Mesendoderm (in vitro differentiated cells): Measurements from ENCODE around the gene TMEM244. TPM values are rescaled to one million over a fixed set of nuclear protein-coding genes. Genes with fewer than 3 reads are reported as not detected.

Experiments used
- DNase-seq: peaks from one replicate; pipeline ENCODE4 v3.0.0; 2013
- H2AK5ac ChIP-seq: 2 replicates; pipeline ENCODE4 v1.6.1; 2013; ENCODE audit warnings: low read length, inconsistent platforms
- H2BK120ac ChIP-seq: 2 replicates; pipeline ENCODE4 v1.6.1; 2013; ENCODE audit warnings: low read depth, mild to moderate bottlenecking, low read length, moderate library complexity, mixed read lengths
- H2BK15ac ChIP-seq: replicated peaks from 2 replicates; pipeline ENCODE4 v1.6.1; 2013; ENCODE audit warnings: low read depth, mild to moderate bottlenecking, moderate library complexity
- H2BK5ac ChIP-seq: 2 replicates; pipeline ENCODE4 v1.6.1; 2013; ENCODE audit warnings: low read length, inconsistent platforms
- H3K18ac ChIP-seq: 2 replicates; pipeline ENCODE4 v1.6.1; 2013; ENCODE audit warnings: mild to moderate bottlenecking, low read length, mixed read lengths
- H3K23ac ChIP-seq: one replicate; pipeline ENCODE4 v1.6.1; 2013; ENCODE audit warnings: low read length
- H3K27ac ChIP-seq: 2 replicates; pipeline ENCODE4 v1.5.1; 2013; ENCODE audit warnings: low read depth, mild to moderate bottlenecking, inconsistent platforms, low read length, moderate library complexity
- H3K27me3 ChIP-seq: 2 replicates; pipeline ENCODE4 v1.6.1; 2013; ENCODE audit warnings: low read length, control low read depth, mild to moderate bottlenecking, inconsistent platforms; ENCODE audit not compliant: insufficient read depth, poor library complexity
- H3K36me3 ChIP-seq: 2 replicates; pipeline ENCODE4 v1.6.1; 2013; ENCODE audit warnings: low read length, inconsistent platforms; ENCODE audit not compliant: control insufficient read depth, insufficient read depth
- H3K4ac ChIP-seq: one replicate; pipeline ENCODE4 v1.6.1; 2013; ENCODE audit warnings: low read depth, mild to moderate bottlenecking, low read length, moderate library complexity
- H3K4me1 ChIP-seq: 2 replicates; pipeline ENCODE4 v1.6.1; 2013; ENCODE audit warnings: low read depth, low read length, inconsistent platforms; ENCODE audit not compliant: control insufficient read depth
- H3K4me2 ChIP-seq: 2 replicates; pipeline ENCODE4 v1.6.1; 2013; ENCODE audit warnings: low read length
- H3K4me3 ChIP-seq: 2 replicates; pipeline ENCODE4 v1.5.1; 2013; ENCODE audit warnings: mild to moderate bottlenecking, low read length
- H3K56ac ChIP-seq: one replicate; pipeline ENCODE4 v1.6.1; 2013; ENCODE audit warnings: low read length
- H3K79me1 ChIP-seq: 2 replicates; pipeline ENCODE4 v1.6.1; 2013; ENCODE audit warnings: low read length, inconsistent platforms
- H3K79me2 ChIP-seq: 2 replicates; pipeline ENCODE4 v1.6.1; 2013; ENCODE audit warnings: mild to moderate bottlenecking, low read length; ENCODE audit not compliant: control insufficient read depth, insufficient read depth
- H3K9ac ChIP-seq: 2 replicates; pipeline ENCODE4 v1.6.1; 2013; ENCODE audit warnings: low read length, inconsistent platforms
- H4K5ac ChIP-seq: one replicate; pipeline ENCODE4 v1.6.1; 2013; ENCODE audit warnings: low read length
- H4K8ac ChIP-seq: one replicate; pipeline ENCODE4 v1.6.1; 2013; ENCODE audit warnings: low read depth, mild to moderate bottlenecking, control low read depth, low read length, moderate library complexity
- WGBS: extraction: QIAGEN DNeasy Blood & Tissue Kit; methylation state at CpG from one replicate; pipeline ENCODE4 v1.1.7; 2013; ENCODE audit warnings: low lambda C conversion rate, missing lambda C conversion rate; ENCODE audit not compliant: insufficient coverage; ENCODE audit errors: extremely low coverage; 5-methylcytosine and 5-hydroxymethylcytosine counted together
- small RNA-seq: library from polyadenylated mRNA; stranded (forward); fragments of <200 nt; extraction: miRNeasy Mini kit (QIAGEN cat#:217004); gene quantifications from one replicate; pipeline ENCODE3, GENCODE V24; 2013; ENCODE audit not compliant: insufficient read depth

Gene TMEM244

DNA sequence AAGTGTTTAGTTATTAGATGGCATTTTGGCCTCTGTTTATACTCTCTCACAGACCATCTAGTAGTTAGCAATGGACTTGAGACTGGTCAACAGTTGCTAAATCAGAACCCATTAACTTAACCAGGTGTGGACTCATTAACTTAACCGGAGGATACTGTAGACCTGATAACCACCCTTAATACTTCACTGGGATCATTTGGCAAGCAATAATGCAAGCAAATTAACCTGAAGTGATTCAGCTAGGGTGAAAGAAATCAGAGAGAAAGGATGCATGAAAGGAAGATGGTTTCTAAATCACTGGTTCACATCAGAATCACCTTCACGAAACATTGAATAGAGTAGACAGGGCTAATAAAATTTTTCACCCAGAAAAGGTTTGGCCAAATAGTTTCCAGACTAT is 73.3 kb downstream of the TMEM244 start:
- no peak overlapping the region for H3K23ac ChIP-seq
- H4K8ac ChIP-seq = no peak overlapping the region
- H4K5ac ChIP-seq = no peak overlapping the region
- no peak overlapping the region for H3K4me3 ChIP-seq
- no peaks in the 10 kb centered on the region for H3K36me3 ChIP-seq
- H2BK120ac ChIP-seq = no peak overlapping the region
- no peak overlapping the region for H3K4ac ChIP-seq
- no peak overlapping the region for H2AK5ac ChIP-seq
- no peak overlapping the region for H2BK5ac ChIP-seq
- H3K27ac ChIP-seq = no peak overlapping the region
- no peak overlapping the region for H3K4me2 ChIP-seq
- no peaks in the 10 kb centered on the region for H3K4me1 ChIP-seq
- WGBS = no CpG with 5 or more reads among the region's 2 CpGs
- H3K18ac ChIP-seq = no peak overlapping the region
- no peak overlapping the region for H3K9ac ChIP-seq
- DNase-seq = no peak
- H2BK15ac ChIP-seq = no peak overlapping the region
- H3K79me1 ChIP-seq = no peaks in the 10 kb centered on the region
- H3K79me2 ChIP-seq = no peaks in the 10 kb centered on the region
- no peak overlapping the region for H3K56ac ChIP-seq
- H3K27me3 ChIP-seq = no peaks in the 10 kb centered on the region

DNA sequence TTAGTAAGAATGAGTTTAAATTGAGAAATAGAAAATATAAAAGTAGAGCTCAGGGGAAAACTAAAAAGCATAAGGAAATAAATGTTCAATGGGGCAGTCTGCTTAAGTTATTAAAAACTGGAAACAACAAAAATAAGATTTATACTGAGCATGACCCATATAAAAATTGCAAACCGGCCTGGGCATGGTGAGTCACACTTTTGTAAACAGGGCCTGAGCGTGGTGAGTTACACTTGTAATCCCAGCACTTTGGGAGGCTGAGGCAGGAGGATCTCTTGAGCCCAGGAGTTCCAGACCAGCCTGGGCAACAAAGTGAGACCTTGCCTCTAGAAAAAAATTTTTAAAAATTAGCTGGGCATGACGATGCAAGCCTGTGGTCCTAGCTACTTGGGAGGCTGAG is 74.6 kb downstream of the TMEM244 start:
- Histone ChIP-seq H3K18ac (no peak overlapping the region), H3K4me3 (no peak overlapping the region), H4K5ac (no peak overlapping the region), H3K36me3 (no peaks in the 10 kb centered on the region), H3K9ac (no peak overlapping the region), H2BK15ac (no peak overlapping the region), H2BK5ac (no peak overlapping the region), H4K8ac (no peak overlapping the region), H3K4me2 (no peak overlapping the region), H3K4me1 (no peaks in the 10 kb centered on the region), H3K79me1 (no peaks in the 10 kb centered on the region), H3K23ac (no peak overlapping the region), H3K79me2 (no peaks in the 10 kb centered on the region), H2BK120ac (no peak overlapping the region), H3K27ac (no peak overlapping the region), H3K4ac (no peak overlapping the region), H2AK5ac (no peak overlapping the region), H3K27me3 (no peaks in the 10 kb centered on the region), H3K56ac (no peak overlapping the region)
- no CpG with 5 or more reads among the region's 3 CpGs for WGBS
- no peak for DNase-seq

DNA sequence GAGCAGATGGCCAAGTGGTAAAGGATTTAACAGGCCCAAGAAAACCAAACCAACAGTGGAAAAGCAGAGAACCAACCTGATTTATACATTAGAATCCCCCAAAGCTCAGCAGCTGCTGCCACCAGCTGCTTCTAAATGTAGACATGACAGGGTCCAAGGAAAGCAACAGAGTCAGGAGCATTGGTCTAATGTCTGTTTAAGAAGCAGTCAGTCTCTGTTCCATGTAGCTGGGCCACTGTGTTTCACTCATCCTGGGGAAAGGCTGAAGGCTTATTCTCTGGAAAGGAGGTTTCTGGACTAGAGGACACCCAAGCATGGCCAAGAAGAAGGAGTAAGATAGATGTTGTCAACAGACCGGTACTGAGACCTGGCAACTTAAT is 75.4 kb downstream of the TMEM244 start:
- H3K23ac ChIP-seq = no peak overlapping the region
- no peaks in the 10 kb centered on the region for H3K27me3 ChIP-seq
- no peaks in the 10 kb centered on the region for H3K4me1 ChIP-seq
- no peak overlapping the region for H4K5ac ChIP-seq
- H3K79me1 ChIP-seq = no peaks in the 10 kb centered on the region
- no peak overlapping the region for H4K8ac ChIP-seq
- no peak overlapping the region for H3K27ac ChIP-seq
- no peaks in the 10 kb centered on the region for H3K79me2 ChIP-seq
- no peak overlapping the region for H3K4ac ChIP-seq
- no CpG with 5 or more reads among the region's 1 CpG for WGBS
- DNase-seq = no peak
- no peaks in the 10 kb centered on the region for H3K36me3 ChIP-seq
- H3K18ac ChIP-seq = no peak overlapping the region
- no peak overlapping the region for H2BK15ac ChIP-seq
- no peak overlapping the region for H2BK120ac ChIP-seq
- no peak overlapping the region for H3K56ac ChIP-seq
- H3K9ac ChIP-seq = no peak overlapping the region
- H3K4me3 ChIP-seq = no peak overlapping the region
- H2AK5ac ChIP-seq = no peak overlapping the region
- no peak overlapping the region for H2BK5ac ChIP-seq
- H3K4me2 ChIP-seq = no peak overlapping the region

DNA sequence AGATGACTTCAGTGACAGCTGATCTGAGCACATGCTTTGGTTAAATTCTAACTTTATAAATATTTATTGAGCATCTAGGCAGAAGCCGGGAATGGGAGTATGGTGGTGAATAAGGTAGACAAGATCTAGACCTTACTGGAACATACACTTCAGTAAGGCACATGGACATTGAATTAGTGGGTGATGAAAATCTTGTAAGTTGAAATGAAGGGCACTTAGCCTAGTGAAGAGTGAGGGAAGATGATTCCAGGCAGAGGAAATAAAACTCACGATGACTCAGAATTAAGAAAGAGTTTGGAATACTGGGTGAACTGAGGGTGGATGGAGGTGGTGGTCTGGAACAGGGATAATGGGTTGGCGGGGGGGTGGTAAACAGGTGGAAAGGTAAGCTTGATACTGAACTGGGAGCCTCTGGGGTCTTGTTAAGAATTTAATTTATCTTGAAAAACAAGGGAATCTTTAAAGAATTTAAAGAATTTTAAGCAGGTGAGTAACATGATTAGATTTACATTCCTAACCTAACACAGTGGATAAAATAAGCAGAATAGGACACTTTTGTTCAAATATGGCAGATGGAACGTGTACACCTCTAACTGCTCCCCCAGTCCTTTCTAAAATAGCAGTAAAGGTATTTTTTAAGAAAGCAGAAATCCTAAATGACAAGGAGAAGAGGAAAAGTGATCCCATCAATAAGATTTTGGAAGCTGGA is 75.9 kb downstream of the TMEM244 start:
- WGBS = no CpG with 5 or more reads among the region's 4 CpGs
- no peak overlapping the region for H2AK5ac ChIP-seq
- no peak overlapping the region for H3K9ac ChIP-seq
- no peak overlapping the region for H2BK15ac ChIP-seq
- H3K27ac ChIP-seq = no peak overlapping the region
- H3K4me2 ChIP-seq = no peak overlapping the region
- H4K8ac ChIP-seq = no peak overlapping the region
- no peak overlapping the region for H3K4me3 ChIP-seq
- H3K56ac ChIP-seq = no peak overlapping the region
- H3K18ac ChIP-seq = no peak overlapping the region
- H2BK120ac ChIP-seq = no peak overlapping the region
- no peaks in the 10 kb centered on the region for H3K36me3 ChIP-seq
- H4K5ac ChIP-seq = no peak overlapping the region
- H3K4me1 ChIP-seq = no peaks in the 10 kb centered on the region
- H3K4ac ChIP-seq = no peak overlapping the region
- no peak overlapping the region for H2BK5ac ChIP-seq
- no peak overlapping the region for H3K23ac ChIP-seq
- no peaks in the 10 kb centered on the region for H3K27me3 ChIP-seq
- no peak for DNase-seq
- no peaks in the 10 kb centered on the region for H3K79me2 ChIP-seq
- no peaks in the 10 kb centered on the region for H3K79me1 ChIP-seq

Small RNA genes within 50 kb of the gene (small RNA-seq; reads per million reads assigned to genes)
- not detected for gene AL451046.2
